ENCODE results near the gene POMZP3.
"Not testable (repeated sequence)": the region's sequence is repeated elsewhere in the genome, so short reads cannot be mapped to it uniquely, and the experiment has no call there.

GRCh38 chr7:76600650-76601049 lies 26.4 kb downstream of the POMZP3 start:
- TF ChIP-seq CTCF (IDR thresholded peaks at IDR 0.05 in 2 of 3, conservative IDR thresholded peaks at IDR 0.05 in 1 of 3; ENCODE audit: borderline replicate concordance in 1 of 3, insufficient read depth in 1 of 3, low read depth in 2 of 3, low read length in 2 of 3); ATF3 (IDR thresholded peaks at IDR 0.05); YY1 (IDR thresholded peaks at IDR 0.05; ENCODE audit: extremely low read depth, insufficient replicate concordance, low read depth, low read length); EZH2 (IDR thresholded peaks at IDR 0.05); MAX (IDR thresholded peaks at IDR 0.05); REST (IDR thresholded peaks at IDR 0.05; ENCODE audit: low read depth); FOSL1 (IDR thresholded peaks at IDR 0.05; ENCODE audit: low read depth): not testable (repeated sequence)

All from HCT116 (cell line).